WTC11 (cell line): ENCODE results near the gene ADAP1. TPM values are rescaled to one million over a fixed set of nuclear protein-coding genes. Genes with fewer than 3 reads are reported as not detected.

Experiments
- ATAC-seq: fragments of 200-7000 bp; cut with Tn5 transposase; 2 replicates; pipeline ENCODE4 v1.10.0; 2021; ENCODE audit warnings: mild to moderate bottlenecking, moderate library complexity
- CTCF ChIA-PET: fragments of 300-600 bp; sonication (Branson Sonifier 250); formaldehyde crosslinking; loops from one replicate; lab custom pipeline; 2021; ENCODE audit warnings: antibody characterized with exemption; lab: Charles Lee
- POLR2A ChIA-PET: fragments of 350-600 bp; sonication (Branson Sonifier 250); formaldehyde crosslinking; loops from one replicate; lab custom pipeline; 2021; ENCODE audit warnings: antibody characterized with exemption; lab: Charles Lee
- DNase-seq: peaks from one replicate; pipeline ENCODE4 v3.0.0; 2021; ENCODE audit warnings: low spot score
- H3K27ac Mint-ChIP-seq: 2 replicates; pipeline ENCODE4 v1.8.0; 2021; ENCODE audit warnings: mixed read lengths
- H3K27me3 Mint-ChIP-seq: 2 replicates; pipeline ENCODE4 v1.8.0; 2021; ENCODE audit warnings: low read depth, mild to moderate bottlenecking, moderate library complexity, mixed read lengths
- H3K36me3 Mint-ChIP-seq: 2 replicates; pipeline ENCODE4 v1.8.0; 2021; ENCODE audit warnings: mixed read lengths
- H3K4me1 Mint-ChIP-seq: 2 replicates; pipeline ENCODE4 v1.8.0; 2022; ENCODE audit warnings: mixed read lengths
- H3K4me3 Mint-ChIP-seq: 2 replicates; pipeline ENCODE4 v1.8.0; 2021; ENCODE audit warnings: mild to moderate bottlenecking, moderate library complexity, mixed read lengths
- H3K9me3 Mint-ChIP-seq: 2 replicates; pipeline ENCODE4 v1.8.0; 2021; ENCODE audit warnings: mixed read lengths
- FOXK1 ChIP-seq: sonication (generic); formaldehyde crosslinking; IDR thresholded peaks from 2 replicates; pipeline ENCODE4 v1.8.0; 2022; ENCODE audit warnings: mild to moderate bottlenecking, moderate library complexity, missing genetic modification reagents
- GABPB1 ChIP-seq: sonication (generic); formaldehyde crosslinking; IDR thresholded peaks from 2 replicates; pipeline ENCODE4 v1.8.1; 2023; ENCODE audit warnings: mild to moderate bottlenecking, missing genetic modification reagents
- JAZF1 ChIP-seq: fragments of 250-450 bp; sonication (Bioruptor Pico); IDR thresholded peaks from 2 replicates; pipeline ENCODE4 v1.9.0; 2021; ENCODE audit warnings: moderate library complexity, mild to moderate bottlenecking, inconsistent platforms
- JUN ChIP-seq: sonication (generic); formaldehyde crosslinking; IDR thresholded peaks from 2 replicates; pipeline ENCODE4 v1.8.0; 2023; ENCODE audit warnings: mild to moderate bottlenecking, missing genetic modification reagents
- MAX ChIP-seq: sonication (generic); formaldehyde crosslinking; IDR thresholded peaks from 2 replicates; pipeline ENCODE4 v1.8.0; 2022; ENCODE audit warnings: mild to moderate bottlenecking, missing genetic modification reagents
- MXD4 ChIP-seq: fragments of 250-450 bp; sonication (Bioruptor Pico); IDR thresholded peaks from 2 replicates; pipeline ENCODE4 v1.8.0; 2021; ENCODE audit warnings: mild to moderate bottlenecking, moderate library complexity, borderline replicate concordance
- MYBL2 ChIP-seq: sonication (generic); formaldehyde crosslinking; IDR thresholded peaks from 2 replicates; pipeline ENCODE4 v1.8.1; 2023; ENCODE audit warnings: mild to moderate bottlenecking, moderate library complexity, missing genetic modification reagents
- NR2C2 ChIP-seq: sonication (generic); formaldehyde crosslinking; IDR thresholded peaks from 2 replicates; pipeline ENCODE4 v1.8.0; 2022; ENCODE audit warnings: mild to moderate bottlenecking, missing genetic modification reagents
- SOX15 ChIP-seq: fragments of 250-450 bp; sonication (Bioruptor Pico); IDR thresholded peaks from 2 replicates; pipeline ENCODE4 v1.9.0; 2021; ENCODE audit warnings: mild to moderate bottlenecking
- TCF7 ChIP-seq: sonication (generic); formaldehyde crosslinking; IDR thresholded peaks from 2 replicates; pipeline ENCODE4 v1.8.0; 2022; ENCODE audit warnings: mild to moderate bottlenecking, low read depth, missing genetic modification reagents, moderate library complexity
- TEAD4 ChIP-seq: sonication (generic); formaldehyde crosslinking; IDR thresholded peaks from 2 replicates; pipeline ENCODE4 v1.8.0; 2022; ENCODE audit warnings: mild to moderate bottlenecking, missing genetic modification reagents
- TP53 ChIP-seq: sonication (generic); formaldehyde crosslinking; IDR thresholded peaks from 2 replicates; pipeline ENCODE4 v1.8.1; 2023; ENCODE audit warnings: mild to moderate bottlenecking, missing genetic modification reagents
- USF1 ChIP-seq: sonication (generic); formaldehyde crosslinking; IDR thresholded peaks from 2 replicates; pipeline ENCODE4 v1.8.0; 2022; ENCODE audit warnings: mild to moderate bottlenecking, missing genetic modification reagents
- ZNF317 ChIP-seq: sonication (generic); formaldehyde crosslinking; IDR thresholded peaks from 2 replicates; pipeline ENCODE4 v1.8.1; 2023; ENCODE audit warnings: low read depth, mild to moderate bottlenecking, moderate library complexity, missing genetic modification reagents, borderline replicate concordance
- ZNF396 ChIP-seq: fragments of 250-450 bp; sonication (Bioruptor Pico); IDR thresholded peaks from 2 replicates; pipeline ENCODE4 v1.8.0; 2021; ENCODE audit warnings: mild to moderate bottlenecking, moderate library complexity, borderline replicate concordance
- ZNF425 ChIP-seq: fragments of 250-450 bp; sonication (Bioruptor Pico); conservative IDR thresholded peaks from 2 replicates; pipeline ENCODE4 v1.9.0; 2021; ENCODE audit warnings: mild to moderate bottlenecking
- total RNA-seq: library from RNA; stranded (reverse); gene quantifications from 3 replicates; pipeline ENCODE4 v1.2.3, GENCODE V29; 2021
- TF ChIP-seq, protein P1 (sequence below): sonication (generic); formaldehyde crosslinking; IDR thresholded peaks from 2 replicates; pipeline ENCODE4 v1.8.1; 2023; ENCODE audit warnings: mild to moderate bottlenecking, missing genetic modification reagents
- TF ChIP-seq, protein P2 (sequence below): sonication (generic); formaldehyde crosslinking; IDR thresholded peaks from 2 replicates; pipeline ENCODE4 v1.8.1; 2022; ENCODE audit warnings: mild to moderate bottlenecking, moderate library complexity, missing genetic modification reagents
- TF ChIP-seq, protein P3 (sequence below): sonication (generic); formaldehyde crosslinking; IDR thresholded peaks from 2 replicates; pipeline ENCODE4 v1.8.1; 2022; ENCODE audit warnings: low read depth, missing genetic modification reagents, borderline replicate concordance

The ADAP1 gene
- total RNA-seq, 1 experiment from 2014 or later: 4.3 TPM

DNA sequence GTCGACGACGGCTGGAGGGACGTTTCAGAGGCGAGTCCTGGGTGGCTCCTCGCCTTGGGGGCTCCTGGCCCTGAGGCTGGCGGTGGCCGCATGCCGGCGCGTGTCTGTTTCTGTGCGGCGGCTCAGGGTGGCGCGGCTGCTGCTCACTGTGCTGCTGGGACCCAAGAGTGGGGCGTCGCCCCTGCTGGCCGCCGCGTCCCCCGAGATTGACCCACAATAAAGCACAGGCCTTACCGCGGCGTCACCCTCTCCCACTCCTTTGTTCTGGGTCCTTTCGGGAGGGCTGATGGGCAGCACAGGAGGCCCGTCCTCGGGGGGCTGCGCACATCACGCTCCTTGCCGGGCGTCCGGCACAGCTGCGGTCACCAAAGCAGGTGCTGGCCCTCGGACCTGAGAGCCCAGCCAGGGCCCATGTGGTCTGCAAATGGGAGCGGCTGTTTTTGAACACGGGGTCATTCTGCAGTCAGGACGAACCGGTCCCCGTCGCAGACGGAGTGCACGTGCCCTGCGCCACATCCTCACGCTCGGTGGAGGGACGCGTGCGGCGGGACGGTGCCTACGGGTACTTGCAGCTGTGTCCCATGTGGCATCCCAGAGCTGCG, 58.9 kb downstream of the ADAP1 start (continued):
- TF ChIP-seq, protein P1, sequence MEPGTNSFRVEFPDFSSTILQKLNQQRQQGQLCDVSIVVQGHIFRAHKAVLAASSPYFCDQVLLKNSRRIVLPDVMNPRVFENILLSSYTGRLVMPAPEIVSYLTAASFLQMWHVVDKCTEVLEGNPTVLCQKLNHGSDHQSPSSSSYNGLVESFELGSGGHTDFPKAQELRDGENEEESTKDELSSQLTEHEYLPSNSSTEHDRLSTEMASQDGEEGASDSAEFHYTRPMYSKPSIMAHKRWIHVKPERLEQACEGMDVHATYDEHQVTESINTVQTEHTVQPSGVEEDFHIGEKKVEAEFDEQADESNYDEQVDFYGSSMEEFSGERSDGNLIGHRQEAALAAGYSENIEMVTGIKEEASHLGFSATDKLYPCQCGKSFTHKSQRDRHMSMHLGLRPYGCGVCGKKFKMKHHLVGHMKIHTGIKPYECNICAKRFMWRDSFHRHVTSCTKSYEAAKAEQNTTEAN: no peak
- no peak for TF ChIP-seq NR2C2 (CRISPR knock-in tag)

GRCh38 chr7:894927-895450, 59.5 kb downstream of the ADAP1 start:
- no peaks in the 10 kb centered on the region for H3K27me3 Mint-ChIP-seq
- no peak for DNase-seq
- TF ChIP-seq, protein P2, sequence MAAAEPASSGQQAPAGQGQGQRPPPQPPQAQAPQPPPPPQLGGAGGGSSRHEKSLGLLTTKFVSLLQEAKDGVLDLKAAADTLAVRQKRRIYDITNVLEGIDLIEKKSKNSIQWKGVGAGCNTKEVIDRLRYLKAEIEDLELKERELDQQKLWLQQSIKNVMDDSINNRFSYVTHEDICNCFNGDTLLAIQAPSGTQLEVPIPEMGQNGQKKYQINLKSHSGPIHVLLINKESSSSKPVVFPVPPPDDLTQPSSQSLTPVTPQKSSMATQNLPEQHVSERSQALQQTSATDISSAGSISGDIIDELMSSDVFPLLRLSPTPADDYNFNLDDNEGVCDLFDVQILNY: no peak
- TF ChIP-seq JAZF1 (CRISPR knock-in tag) (no peak), FOXK1 (CRISPR knock-in tag) (no peak), MYBL2 (CRISPR knock-in tag) (no peak), TCF7 (CRISPR knock-in tag) (no peak), JUN (CRISPR knock-in tag) (no peak), USF1 (CRISPR knock-in tag) (no peak), ZNF396 (no peak), ZNF425 (CRISPR knock-in tag) (no peak), GABPB1 (no peak), TP53 (CRISPR knock-in tag) (no peak), MAX (no peak), MXD4 (CRISPR knock-in tag) (no peak), ZNF317 (no peak), TEAD4 (no peak), SOX15 (CRISPR knock-in tag) (no peak)
- TF ChIP-seq, protein P1: no peak
- TF ChIP-seq, protein P3, sequence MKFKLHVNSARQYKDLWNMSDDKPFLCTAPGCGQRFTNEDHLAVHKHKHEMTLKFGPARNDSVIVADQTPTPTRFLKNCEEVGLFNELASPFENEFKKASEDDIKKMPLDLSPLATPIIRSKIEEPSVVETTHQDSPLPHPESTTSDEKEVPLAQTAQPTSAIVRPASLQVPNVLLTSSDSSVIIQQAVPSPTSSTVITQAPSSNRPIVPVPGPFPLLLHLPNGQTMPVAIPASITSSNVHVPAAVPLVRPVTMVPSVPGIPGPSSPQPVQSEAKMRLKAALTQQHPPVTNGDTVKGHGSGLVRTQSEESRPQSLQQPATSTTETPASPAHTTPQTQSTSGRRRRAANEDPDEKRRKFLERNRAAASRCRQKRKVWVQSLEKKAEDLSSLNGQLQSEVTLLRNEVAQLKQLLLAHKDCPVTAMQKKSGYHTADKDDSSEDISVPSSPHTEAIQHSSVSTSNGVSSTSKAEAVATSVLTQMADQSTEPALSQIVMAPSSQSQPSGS (CRISPR knock-in tag): no peak
- TF ChIP-seq, all 79 proteins: peak for 0
- no peaks in the 10 kb centered on the region for H3K4me1 Mint-ChIP-seq
- no peaks in the 10 kb centered on the region for H3K9me3 Mint-ChIP-seq
- ChIA-PET POLR2A (no interaction called here), CTCF (no interaction called here)
- no peak overlapping the region for H3K4me3 Mint-ChIP-seq
- ATAC-seq: no peak
- H3K36me3 Mint-ChIP-seq: peaks cover 51% of the 10 kb centered on the region
- H3K27ac Mint-ChIP-seq: no peak overlapping the region
